Suppressor macrophage treated with lipopolysaccharide for 1 hour (primary cell): ENCODE results near the gene UTP15.

Experiments used
- DNase-seq, 3 donors: peaks; one replicate each; pipeline ENCODE4 v3.0.0-alpha.2; 2020 to 2022

Gene UTP15

DNA sequence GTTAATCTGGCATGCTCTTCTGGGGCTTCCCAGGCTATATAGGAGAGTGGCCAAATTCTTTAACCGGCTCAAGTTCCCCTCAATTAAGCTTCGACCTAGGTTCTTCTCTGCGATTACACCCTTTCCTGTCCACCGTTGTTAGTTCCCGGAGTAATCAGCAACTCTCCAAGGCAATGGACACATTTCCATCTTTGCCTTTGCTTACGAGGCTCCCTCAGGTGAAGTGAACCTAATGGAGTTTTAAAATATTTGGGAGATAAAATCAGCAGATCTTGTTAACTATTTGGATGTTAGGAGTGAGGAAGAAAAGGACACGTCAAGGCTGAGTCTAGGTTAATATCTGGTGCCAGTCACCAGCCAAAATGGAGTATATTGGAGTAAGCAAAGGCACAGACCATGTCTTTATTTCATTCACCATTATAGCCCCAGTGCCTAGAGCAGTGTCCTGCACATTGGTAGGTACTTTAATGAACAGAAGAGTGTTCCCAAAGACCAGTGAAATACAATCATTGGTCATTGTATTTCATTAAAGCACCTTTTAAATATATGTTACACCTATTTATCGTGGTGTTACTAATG lies 515 bp downstream of the UTP15 start:
- no peak for DNase-seq

DNA sequence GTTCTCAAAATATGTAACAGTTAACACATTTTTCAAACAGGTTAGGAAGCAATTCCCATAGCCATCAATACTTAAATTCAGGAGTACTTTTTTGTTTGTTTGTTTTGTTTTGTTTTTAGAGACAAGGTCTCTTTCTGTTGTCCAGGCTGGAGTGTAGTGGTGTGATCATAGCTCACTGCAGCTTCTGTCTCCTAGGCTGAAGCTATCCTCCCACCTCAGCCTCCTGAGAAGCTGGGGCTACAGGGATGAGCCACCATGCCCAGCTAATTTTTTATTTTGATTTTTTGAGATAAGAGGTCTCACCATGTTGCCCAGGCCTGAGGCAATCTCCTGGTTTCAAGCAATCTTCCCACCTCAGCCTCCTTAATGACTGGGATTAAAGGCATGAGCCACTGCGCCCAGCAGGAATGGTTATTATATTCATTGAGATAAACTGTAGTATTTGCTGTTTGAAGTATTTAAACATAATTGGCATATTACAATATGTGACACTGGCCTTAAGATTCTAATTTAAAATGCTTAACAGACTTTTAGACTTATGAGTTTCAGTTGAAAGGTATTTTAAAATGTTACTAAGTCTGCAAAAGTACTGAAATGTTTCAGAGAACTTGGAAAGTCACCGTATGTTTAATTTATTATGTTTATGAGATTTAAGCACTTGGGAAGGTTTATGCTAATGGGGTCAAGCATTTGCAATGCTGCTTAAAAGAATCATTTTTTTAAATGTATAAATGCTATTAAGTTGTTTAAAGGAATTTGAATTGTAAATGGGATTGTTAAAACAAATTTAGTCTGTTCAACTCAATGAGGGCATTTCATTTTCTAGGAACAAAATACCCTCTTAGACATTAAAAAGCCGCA lies 17.0 kb downstream of the UTP15 start:
- DNase-seq: no peak

DNA sequence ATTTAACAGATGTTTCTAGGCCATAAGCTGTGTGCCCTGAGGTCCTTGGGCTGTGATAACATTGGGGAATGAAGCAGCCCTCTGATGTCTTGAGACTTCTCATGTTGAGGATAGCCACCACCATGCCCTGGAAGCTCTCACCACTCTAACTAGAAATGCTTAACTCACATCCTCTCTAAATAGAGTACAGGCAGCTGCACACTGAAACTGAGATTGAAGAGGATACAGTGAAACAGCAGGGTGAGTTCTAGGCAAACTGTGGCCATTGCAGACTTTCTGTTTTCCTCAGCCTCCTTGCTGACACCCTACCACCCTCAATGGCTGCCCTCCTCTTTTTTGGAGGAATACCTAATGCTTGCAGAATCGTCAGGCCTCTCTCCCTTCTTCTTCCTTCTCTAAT lies 22.4 kb downstream of the UTP15 start:
- DNase-seq: no peak

DNA sequence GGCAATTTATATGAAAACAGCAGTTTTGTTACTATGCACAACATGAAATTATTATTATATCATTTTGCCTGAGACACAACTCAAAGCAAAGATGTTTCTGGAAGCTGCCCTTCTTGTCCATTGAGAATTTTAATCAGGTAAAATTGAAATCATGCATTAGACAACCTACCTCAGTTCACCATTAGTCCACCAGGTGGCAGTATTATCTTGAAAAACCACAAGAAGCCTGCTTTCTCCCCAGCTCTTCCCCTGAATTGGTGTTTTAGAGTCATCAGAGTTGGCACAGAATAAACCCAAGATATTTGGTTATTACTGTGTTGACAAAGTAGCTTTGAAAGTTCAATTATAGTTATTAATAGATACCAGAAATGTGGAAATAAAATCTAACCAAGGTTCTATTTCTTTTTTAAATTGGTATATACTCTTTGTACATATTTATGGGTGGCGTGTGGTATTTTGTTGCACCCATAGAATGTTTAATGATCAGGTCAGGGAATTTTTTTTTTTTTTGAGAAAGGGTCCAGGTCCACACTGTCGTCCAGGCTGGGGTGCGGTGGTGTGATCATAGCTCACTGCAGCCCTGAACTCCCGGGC lies 25.7 kb downstream of the UTP15 start:
- peak; percentile 75 to 81 (median 77) for DNase-seq

DNA sequence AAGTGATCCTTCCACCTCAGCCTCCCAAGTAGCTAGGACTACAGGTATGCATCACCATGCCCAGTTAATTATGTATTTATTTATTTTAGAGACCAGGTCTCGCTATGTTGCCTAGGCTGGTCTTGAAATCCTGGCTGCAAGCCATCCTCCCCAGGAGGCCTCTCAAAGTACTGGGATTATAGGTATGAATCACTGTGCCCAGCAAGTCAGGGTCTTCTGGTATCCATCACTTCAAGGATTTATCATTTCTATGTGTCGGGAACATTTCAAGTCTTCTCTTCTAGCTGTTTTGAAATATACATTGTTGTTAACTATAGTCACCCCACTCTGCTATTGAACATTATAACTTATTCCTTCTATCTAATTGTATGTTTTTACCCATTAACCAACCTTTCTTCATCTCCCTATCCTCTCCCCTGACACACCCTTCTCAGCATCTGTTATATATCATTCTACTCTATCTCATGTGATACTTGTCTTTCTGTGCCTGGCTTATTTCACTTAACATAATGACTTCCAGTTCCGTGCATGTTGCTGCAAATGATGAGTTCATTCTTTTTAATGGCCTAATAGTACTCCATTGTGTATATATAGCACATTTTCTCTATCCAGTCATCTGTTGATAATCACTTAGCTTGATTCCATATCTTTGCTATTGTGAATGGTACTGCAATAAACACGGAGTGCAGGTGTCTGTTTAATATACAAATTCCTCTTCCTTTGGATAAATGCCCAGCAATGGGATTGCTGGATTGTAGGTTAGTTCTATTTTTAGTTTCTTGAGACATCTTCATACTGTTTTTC lies 26.4 kb downstream of the UTP15 start:
- DNase-seq: no peak

DNA sequence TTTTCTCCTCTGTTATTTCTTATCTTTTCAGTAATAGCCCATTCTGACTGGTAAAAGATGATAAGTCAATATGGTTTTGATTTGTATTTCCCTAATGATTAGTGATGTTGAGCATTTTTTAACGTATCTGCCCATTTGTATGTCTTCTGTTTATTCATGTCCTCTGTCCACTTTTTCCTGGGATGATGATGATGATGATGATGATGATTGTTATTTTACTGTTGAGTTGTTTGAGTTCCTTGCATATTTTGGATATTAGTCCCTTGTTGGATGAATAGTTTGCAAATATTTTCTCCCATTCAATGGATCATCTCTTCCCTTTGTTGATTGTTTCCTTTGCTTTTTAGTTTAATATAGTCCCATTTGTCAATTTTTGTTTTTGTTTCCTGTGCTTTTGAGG lies 27.0 kb downstream of the UTP15 start:
- no peak for DNase-seq

DNA sequence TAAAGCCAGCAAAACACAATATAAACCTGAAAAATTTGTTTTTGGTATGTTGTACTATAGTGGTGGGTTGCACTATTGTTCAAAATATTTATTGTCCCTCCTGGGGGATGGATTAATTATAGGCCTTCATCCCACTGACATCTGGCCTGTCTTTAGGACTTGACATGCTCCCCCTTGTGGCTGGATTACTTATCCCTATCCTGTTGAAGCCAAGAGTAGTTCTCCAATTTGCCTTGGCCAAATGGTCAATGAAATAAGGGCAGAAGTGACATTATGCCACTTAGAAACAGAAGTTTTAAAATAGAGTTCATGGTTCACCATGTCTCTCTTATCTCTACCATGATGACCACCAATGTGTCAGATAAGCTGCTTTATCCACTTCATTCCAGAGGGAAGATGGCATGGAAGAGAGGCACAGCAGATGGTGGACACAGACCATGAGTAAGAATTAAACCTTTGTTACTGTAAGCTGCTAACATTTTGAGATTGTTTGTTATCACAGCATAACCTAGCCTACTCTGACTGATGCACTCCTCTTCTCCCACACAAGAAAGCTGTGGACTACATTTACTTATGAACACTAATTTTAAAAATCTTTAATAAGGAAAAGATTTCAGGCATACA lies 31.3 kb downstream of the UTP15 start:
- DNase-seq: peak; percentile 63 to 78 (median 69)

DNA sequence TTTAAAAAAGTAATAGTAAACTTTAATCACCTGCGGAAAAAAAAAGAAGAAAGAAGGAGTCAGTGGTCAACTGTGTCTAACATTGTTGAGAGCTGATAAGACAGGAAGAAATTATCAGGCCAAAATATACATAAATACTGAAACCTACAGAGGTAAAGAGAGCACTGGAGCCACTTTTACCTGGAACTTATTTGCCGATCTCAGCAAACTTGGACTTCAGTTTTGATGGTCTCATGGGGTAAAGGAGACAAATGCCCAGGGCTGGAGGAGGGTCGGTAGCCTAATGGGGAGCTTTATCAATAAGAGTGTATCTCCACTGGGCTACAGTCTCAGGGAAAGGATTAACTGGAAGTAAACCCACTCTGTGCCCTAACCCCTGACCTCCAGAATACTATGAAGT lies 33.8 kb downstream of the UTP15 start:
- DNase-seq: no peak

DNA sequence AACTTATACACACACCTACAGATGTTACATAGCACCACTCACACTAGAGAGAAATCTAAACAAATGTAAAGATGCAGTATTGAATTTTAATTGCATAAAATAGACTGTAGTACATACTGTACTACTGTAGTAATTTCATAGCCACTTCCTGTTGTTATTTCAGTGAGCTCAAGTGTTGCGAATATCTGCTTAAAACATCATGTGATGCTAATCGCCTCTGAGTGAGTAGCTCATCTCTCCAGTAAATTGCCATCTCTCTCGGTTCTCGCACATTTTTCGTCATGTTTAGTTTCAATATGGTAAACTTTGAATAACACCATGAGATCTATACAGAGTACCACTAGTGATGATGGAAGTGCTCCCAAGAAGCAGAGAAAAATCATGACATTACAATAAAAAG lies 38.5 kb downstream of the UTP15 start:
- no peak for DNase-seq

DNA sequence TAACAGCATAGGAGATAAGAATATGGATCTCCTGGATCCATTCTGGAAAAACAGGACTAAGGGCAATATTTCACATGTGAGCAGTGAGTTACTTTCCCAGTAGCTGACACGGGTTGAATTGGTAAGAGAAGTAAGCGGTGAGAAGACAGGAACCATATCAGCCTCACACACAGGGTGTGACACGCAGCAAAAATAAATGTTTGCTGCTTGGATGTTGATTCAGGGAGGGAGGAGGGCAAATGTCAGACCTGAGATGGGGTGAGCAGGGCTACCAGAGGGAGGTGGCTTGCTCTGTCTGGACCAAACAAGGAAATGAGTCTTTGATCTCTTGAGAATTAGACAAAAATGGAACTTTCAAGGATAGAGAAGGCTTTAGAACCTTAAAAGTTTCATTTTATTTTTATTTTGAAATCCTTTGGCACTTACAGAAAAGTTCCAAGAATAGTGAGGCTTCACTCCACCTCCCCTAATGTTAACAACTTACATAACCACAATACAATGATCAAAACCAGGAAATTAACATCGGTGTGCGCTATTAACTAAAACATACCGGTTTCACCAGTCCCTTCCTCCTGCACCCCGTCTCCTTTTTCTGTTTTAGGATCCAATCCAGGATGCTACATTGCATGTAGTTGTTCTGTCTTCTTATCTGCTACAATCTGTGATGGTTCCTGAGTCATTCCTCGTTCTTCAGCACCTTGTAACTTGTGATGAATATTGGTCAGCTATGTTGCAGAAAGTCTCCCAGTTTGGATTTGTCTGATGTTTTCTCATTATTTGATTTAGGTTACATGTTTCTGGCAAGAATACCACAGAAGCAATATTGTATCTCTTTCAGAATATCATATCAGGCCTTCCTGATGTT lies 39.9 kb downstream of the UTP15 start:
- no peak for DNase-seq

DNA sequence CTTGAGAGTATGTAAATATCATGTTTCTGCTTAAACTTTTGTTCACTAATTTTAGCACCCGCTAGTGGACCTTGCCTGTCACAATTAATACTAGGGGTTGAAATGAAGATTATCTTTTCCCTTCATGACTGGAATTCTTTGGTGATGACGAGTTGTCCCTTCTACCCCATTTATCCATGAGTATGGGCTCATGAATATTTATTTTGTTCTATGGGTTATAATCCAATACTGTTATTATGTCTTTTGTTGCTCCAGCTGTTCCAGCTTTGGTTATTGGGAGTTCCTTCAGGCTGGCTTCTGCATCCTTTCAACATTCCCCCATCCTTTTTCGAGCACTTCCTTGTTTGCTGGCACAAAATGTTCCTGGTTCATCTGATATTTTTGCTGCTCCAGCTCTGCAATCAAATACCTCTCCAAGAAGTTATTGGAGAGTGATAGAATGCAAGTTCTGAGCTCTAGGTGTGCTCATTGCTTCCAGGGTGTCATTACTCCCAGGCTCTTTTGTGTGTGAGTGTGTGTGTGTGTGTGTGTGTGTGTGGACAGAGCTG lies 40.7 kb downstream of the UTP15 start:
- DNase-seq: no peak

DNA sequence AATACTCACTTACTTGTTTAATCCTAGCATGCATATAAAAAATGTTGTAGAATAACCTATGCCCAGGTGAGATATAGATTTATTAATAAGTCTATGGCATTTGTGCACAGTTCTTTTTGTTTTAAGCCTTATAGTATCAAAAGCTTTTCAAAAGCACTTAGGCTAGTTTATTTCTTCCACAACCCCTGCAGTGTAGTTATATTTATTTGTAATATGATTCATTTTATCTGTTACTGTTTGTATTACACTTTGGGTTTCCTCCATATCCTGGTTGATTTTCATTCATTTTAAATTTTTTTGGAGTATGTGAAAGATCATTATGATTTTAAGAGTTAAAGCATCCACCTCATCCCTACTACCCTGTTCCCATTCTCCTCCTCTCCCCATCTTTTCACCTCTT lies 41.7 kb downstream of the UTP15 start:
- DNase-seq: no peak

DNA sequence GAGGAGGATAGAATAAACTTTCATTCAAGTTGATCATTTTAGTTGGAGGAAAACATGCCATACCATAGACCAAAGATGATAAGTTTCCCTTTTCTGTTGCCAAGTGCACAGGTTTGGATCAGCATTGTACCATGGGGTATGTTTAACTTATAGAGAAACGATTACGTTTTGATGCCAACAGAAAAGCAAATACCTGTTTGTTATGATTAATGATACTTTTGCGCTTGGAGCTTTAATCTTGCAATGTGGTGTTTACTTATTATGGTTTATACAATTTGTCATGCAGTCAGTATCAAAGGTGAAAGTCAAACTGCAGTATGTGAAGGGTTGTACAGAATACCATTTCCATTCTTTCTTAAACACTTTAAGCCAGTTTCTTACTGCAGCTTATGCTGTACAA lies 47.3 kb downstream of the UTP15 start:
- no peak for DNase-seq

DNA sequence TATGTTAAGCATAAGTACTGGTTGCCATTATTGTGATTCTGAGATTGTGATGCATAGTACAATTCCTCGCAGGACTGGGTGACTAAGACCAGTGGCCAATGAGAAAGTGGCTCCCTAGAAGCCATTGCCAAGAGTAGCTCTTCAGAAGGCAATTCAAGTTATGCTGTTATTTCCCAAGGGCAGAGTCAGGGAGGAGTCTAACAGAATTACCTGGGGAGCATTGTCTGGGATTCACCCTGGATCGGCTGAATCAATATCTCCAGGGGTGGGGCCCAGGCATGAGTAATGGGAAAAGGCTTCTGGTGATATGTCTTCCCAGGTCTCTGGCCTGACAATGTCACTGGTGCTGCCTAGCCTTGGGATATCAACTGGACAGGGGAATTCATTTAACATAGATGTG lies 49.5 kb downstream of the UTP15 start:
- DNase-seq: no peak

DNA sequence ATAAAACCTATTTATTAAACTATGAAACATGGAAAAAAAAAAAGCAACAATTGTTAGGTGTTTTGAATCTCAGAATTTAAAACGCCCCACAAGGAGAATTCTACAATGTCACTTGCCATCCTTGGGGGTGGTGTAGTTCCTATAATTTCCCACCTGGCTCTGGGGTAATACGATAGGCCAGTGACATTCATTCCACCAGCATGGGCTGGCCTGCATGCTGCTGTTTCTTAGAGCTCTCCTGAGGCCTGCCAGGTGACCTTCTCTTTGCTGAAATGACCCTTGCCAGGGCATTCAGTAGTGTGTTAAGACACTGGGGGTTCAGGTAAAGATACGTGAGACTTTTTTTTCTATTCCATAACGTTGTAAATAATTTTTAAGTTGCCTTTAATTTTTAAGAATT lies 50.4 kb downstream of the UTP15 start:
- no peak for DNase-seq

DNA sequence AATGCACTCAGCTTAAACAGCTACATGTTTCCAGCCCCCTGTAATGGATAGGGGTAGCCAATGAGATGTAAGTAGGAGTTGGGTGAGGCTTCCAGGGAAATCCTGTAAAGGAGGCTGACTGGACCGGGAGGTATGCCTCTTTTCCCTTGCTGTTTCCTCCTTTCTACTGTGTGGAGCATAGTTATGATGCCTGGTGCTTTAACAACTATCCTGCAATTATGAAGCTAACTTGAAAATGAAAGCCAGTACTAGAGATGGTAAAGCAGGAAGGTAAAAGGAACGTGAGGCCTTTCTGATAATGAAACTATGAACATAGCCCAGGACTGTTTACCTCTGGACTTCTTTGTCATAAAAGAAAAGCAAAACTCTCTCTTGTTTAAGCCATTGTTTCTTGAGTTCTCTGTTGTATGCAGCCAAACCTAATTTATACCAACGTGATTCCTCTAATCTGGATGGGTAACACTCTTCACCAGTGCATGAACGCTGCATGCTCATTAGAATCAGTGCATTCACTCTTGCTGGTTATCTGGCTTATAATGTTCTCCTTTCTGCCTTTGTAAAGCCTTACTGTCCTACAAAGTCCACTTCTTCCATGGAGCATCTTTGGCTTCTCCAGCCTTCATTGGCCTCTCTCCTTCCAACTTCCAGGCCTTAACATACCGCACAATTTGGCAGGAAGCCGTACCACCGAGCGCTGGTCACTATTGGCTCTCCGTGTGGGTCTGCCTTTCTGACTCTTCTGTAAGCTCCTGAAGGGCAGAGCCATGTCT lies 52.2 kb downstream of the UTP15 start:
- DNase-seq: no peak

DNA sequence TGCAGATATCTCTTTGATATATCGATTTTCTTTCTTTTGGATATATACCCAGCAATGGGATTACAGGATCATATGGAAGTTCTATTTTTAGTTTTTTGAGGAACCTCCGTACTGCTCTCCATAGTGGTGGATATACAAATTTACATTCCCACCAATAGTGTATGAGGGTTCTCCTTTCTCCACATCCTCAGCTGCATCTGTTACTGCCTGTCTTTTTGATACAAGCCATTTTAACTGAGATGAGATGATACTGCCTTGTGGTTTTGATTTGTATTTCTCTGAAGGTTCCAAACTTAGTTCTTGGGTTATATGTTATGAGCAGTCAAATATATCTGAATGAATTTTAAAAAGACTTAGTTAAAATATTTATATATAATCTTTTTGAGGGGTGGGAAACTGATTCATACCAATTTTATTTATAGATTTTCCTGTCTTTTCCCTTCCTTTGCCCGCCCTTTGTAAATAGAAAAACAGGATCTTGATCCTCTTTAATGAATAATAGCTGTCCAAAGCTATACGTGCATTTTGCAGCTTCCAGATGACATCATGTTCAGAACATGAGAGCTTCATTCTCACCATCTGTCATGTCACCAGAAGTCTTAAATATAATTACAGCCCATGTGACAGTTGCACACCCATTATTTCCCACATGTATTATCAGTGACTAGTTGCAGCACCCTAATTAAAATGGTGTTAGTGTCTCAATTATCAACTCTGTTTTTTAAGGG lies 54.2 kb downstream of the UTP15 start:
- no peak for DNase-seq

DNA sequence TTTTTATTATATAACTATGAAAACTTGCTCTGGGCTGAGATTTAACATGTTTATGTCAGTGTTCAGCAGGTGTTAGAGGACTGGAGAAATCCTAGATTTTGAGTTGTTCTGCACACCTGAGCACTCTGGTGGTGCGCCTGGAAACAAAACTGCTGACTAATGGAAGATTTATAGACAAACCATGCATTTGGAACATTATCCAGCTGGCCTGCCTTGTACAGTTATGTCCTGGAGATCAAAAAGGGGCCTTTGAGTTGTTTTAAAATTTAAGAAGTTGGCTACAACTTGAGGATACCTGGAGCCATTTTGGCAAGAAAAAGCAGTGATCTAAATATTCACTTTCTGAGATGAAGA lies 54.8 kb downstream of the UTP15 start:
- no peak for DNase-seq

DNA sequence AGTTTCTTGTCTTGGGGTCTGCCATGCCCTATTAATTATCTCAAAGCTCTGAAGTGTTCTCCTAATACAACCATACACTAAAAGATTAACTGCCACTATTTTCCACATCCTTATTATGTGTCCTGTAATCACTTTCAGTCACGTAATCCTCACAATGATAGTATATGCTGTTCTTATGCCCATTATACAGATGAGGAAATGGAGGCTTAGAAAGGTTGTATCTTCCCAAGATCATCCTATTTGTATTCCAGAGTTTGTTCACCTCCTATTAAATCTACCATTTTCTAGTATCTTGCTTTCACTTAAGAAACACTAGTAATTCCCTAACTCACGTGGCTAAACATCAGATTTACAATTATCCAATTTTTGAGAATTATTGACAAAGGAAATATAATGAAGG lies 57.5 kb downstream of the UTP15 start:
- DNase-seq: no peak

DNA sequence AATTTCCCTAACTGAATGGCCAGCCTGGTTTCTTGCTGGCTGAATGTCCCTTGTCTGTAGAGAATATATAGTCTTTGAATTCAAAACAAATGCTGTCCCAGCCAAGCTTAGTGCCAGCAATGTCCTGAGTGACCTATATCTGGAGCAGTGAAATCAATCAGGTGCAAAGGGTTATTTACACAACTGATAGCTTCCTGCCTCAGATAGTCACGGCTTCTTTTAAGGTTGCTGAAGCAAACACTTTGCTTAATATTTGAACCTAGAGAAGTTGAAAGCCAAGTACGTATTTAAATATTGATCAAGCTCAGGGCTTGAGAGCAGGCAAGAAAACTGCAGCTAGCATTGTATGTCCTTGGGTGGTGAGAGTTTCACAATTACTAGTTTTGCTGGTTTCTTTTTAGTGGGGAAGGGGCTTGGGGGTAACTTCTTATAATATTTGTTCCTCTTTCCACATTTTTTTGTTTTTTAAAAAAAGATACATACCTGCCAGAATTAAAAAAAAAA lies 58.4 kb downstream of the UTP15 start:
- no peak for DNase-seq
